ENCODE data around the gene CCDC200. TPM values are rescaled to one million over a fixed set of nuclear protein-coding genes. Genes with fewer than 3 reads are reported as not detected.

CCDC200 gene
- total RNA-seq, 1 donor from 2014 or later: not detected

- DNase-seq: no peak
These were observed 56.6 kb downstream of the CCDC200 start for GRCh38 chr17:43171586-43172487.

More at GRCh38 chr17:43171586-43172487, 56.6 kb downstream of the CCDC200 start:
- TF ChIP-seq, protein P1, sequence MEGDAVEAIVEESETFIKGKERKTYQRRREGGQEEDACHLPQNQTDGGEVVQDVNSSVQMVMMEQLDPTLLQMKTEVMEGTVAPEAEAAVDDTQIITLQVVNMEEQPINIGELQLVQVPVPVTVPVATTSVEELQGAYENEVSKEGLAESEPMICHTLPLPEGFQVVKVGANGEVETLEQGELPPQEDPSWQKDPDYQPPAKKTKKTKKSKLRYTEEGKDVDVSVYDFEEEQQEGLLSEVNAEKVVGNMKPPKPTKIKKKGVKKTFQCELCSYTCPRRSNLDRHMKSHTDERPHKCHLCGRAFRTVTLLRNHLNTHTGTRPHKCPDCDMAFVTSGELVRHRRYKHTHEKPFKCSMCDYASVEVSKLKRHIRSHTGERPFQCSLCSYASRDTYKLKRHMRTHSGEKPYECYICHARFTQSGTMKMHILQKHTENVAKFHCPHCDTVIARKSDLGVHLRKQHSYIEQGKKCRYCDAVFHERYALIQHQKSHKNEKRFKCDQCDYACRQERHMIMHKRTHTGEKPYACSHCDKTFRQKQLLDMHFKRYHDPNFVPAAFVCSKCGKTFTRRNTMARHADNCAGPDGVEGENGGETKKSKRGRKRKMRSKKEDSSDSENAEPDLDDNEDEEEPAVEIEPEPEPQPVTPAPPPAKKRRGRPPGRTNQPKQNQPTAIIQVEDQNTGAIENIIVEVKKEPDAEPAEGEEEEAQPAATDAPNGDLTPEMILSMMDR (IDR thresholded peaks at IDR 0.05): peak; percentile 38
- no peaks in the 10 kb centered on the region for H3K27me3 ChIP-seq
- intact Hi-C loops (cut with DNase I): no loop called here
- H3K9me3 ChIP-seq: no peaks in the 10 kb centered on the region
- peaks cover 61% of the 10 kb centered on the region for H3K4me1 ChIP-seq
- peaks cover 19% of the 10 kb centered on the region for H3K36me3 ChIP-seq
- peak; percentile 3 for ATAC-seq
- peak overlapping the region; percentile 89 for H3K4me3 ChIP-seq
- H3K27ac ChIP-seq: peak overlapping the region; percentile 98

Other genes starting within 250 kb of the CCDC200 start
- gene PTGES3L, start 248.5 kb downstream of the CCDC200 start, total RNA-seq: 0.38 TPM
- gene RUNDC1, start 248.1 kb downstream of the CCDC200 start, total RNA-seq: 14.4 TPM
- gene RPL27, start 230.2 kb downstream of the CCDC200 start, total RNA-seq: 752 TPM
- gene IFI35, start 221.8 kb downstream of the CCDC200 start, total RNA-seq: 47.7 TPM
- gene VAT1, start 206.2 kb downstream of the CCDC200 start, total RNA-seq: 267 TPM
- 0.78 TPM for gene RND2, start 203.4 kb downstream of the CCDC200 start, total RNA-seq
- 4.0 TPM for gene BRCA1, start 103.3 kb downstream of the CCDC200 start, total RNA-seq
- gene NBR1, start 57.4 kb downstream of the CCDC200 start, total RNA-seq: 80.4 TPM
- gene TMEM106A, start 16.7 kb downstream of the CCDC200 start, total RNA-seq: 14.2 TPM
- 7,693 TPM for gene RNU2-1, start 5.4 kb upstream of the CCDC200 start, total RNA-seq
- 18.5 TPM for gene ARL4D, start 170.4 kb upstream of the CCDC200 start, total RNA-seq

All from upper lobe of right lung (tissue), 1 donor.